GM21390 (cell line): ENCODE results near the gene LONP2.
A peak's percentile ranks its signal among the peaks of the same experiment; 100 is the strongest.
"Not testable (repeated sequence)": the region's sequence is repeated elsewhere in the genome, so short reads cannot be mapped to it uniquely, and the experiment has no call there.

Experiments
- ATAC-seq: cut with Tn5 transposase; IDR thresholded peaks from one replicate; pipeline ENCODE4 v1.9.1; 2021; ENCODE audit not compliant: unreplicated experiment

LONP2 gene

DNA sequence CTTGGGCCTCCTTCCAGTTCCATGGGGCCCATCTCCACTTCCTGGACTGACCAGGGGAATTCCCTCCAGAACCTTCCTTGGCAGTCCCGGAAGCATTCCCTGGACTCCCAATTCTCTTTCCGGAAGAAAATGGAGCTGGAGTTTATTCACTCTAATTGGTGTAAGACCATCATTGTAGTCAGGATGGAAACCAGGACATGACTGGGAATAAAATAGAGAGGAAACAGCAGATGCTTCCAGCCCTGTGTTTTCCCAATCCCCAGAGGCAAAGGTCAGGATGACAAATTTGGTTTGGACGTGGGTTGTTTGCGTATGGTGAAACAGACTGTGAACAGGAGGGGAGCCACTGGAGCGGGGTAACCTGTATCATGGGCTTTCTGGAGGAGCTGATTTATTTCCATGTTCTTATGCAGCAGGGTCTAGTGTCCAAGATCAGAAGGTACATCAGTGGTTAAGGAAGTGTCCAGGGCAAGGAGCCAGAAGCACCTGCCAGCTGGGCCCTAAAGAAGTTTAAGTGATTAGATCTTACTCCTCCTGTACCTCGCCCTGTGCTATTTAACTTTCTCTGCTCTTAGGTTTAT is 8.5 kb upstream of the LONP2 start:
- no peak for ATAC-seq

DNA sequence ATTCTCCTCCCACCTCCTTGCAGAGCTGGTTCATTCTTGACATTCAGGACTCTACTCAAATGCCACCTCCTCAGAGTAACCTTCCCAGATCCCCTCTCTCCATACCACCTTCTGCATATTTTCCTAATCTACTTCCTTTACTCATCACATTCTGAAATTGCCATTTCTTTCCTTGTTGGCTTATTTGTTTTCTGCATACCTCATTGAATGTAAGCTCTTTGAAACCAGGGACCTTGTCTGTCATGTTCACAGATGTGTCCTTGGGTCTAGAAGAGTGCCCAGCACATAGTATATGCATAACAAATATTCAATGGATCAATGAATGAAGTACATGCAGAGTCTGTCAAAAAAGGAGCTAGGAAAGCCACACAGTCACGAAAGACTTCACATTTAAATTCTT is 7.8 kb upstream of the LONP2 start:
- no peak for ATAC-seq

DNA sequence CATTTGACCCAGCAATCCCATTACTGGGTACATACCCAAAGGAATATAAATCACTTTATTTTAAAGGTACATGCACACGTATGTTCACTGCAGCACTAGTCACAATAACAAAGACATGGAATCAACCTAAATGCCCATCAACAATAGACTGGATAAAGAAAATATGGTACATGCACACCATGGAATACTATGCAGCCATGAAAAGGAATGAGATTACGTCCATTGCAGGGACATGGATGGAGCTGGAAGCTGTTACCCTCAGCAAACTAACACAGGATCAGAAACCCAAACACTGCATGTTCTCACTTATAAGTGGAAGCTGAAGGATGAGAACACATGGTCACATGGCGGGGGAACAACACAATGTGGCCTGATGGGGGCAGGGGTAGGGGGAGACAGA is 4.0 kb upstream of the LONP2 start:
- ATAC-seq: not testable (repeated sequence)

DNA sequence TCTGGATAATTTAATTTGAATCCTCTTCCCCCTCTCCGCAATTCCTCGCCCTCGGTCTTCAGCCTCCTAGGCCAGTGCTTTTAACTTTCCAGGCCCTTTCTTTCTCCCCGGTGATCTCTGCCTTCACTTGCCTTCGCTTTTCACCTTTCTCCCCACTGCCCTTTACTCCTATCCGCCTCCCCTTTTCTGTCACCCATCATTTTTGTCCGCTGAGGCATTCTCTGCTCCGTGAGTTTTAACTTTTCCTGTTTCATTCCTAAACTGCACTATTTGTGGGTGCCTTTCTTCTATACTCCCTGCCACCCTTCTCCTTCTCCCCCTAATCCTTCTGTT is 729 bp downstream of the LONP2 start:
- no peak for ATAC-seq

DNA sequence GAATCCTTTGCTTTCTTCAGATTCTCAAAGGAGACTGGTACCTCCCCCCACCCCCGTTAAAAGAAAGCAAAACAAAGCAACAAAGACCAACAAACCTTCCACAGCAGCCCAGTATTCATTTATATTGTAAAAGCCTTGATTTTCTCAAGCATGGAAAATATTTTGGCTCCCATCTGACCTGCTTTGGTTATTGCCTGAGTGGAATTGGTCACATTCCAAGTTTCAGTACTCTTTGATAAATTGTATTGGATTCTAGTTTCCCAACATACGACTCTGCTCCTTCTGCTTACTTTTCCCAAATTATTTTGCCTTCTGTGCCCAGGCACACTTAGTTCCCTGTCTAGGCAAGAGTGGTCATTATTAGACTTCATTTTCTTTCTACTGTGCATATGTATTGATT is 2.0 kb downstream of the LONP2 start:
- ATAC-seq: no peak

DNA sequence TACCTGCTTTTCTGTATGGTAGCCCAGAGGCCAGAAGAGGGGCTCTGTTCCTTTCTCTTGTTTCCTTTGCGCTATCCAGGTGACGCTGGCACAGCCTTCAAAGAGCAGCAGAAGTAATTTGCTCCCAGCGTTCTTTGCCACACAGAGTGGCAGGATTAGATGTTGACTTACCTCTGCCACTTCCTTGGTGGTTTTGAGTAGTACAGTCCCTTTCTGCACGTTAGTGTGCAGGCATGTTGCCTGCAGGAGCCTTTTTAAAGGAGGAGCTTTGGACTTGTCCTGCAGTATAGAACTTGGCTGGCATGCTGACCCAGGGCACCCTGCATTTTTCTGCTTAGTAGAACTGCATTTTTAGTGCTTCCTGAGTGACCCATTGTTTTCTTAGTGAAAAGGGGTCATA is 3.2 kb downstream of the LONP2 start, which contains the start of gene ABCC11:
Gene ABCC11, minus strand, starts transcription at position 229 of the 400 bp plus-strand sequence. CDS start 15,618 bp downstream, outside the sequence.
- ATAC-seq: no peak

DNA sequence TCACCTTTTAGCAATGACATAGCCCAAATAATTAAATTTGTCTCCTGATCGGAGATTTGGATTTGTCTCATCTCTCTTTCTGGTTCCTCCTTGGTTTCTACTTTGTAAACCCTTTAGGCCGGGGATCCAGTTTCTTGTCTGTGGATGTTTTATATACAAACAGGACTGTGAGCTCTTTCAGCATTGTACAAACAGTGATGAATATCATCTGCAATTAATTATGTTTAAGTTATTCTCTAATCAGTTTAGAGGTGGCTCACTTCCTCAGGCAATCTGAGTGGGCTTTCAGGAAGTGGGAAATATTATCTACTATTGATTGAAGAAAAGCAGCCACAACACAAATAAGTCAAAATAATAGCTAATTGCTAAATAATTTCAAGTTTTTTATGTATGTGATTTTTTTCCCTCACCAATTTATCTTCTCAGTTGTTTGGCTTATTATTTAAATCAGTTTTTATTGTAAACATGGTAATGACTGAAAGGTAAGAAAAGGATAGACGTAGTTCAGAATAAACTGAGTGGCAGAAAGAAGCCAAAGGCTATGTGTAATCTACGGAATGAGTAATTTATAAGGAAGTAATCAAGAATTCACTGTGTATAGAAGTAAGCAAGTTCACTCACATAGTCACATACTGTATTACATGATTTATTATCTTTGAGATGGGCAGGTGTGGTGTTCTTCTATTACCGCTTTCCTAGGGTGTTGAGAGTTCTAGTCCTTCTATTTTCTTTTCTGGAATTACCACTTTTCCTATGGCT is 6.6 kb downstream of the LONP2 start:
- ATAC-seq: no peak

DNA sequence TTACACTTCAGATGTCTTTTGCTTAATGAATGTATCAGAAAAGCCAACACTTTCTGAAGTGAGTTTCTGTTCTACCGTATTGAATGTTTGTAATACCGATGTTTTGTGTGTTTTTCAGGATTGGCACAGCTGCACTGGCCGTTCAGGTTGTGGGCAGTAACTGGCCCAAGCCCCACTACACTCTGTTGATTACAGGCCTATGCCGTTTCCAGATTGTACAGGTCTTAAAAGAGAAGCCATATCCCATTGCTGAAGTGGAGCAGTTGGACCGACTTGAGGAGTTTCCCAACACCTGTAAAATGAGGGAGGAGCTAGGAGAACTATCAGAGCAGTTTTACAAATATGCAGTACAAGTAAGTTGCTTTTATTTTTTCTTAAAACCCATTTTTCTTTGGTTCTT is 7.9 kb downstream of the LONP2 start:
- no peak for ATAC-seq

DNA sequence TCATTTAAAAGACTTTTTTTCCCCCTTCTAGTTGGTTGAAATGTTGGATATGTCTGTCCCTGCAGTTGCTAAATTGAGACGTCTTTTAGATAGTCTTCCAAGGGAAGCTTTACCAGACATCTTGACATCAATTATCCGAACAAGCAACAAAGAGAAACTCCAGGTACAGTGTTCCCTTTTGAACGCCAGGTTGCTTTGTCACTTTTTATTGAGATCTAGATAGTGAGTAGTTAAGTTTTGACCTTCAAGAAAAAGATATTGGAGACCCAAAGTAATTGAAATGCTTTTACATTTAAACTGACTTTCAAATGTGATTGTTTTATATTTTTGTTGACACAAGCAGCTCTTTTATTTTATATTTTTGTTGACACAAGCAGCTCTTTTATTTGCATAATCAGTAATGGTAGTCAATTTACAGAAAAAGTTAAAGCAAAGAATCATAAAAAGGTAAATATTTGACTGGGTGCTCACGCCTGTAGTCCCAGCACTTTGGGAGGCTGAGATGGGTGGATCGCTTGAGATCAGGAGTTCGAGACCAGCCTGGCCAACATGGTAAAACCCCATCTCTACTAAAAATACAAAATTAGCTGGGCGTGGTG is 12.6 kb downstream of the LONP2 start:
- no peak for ATAC-seq

DNA sequence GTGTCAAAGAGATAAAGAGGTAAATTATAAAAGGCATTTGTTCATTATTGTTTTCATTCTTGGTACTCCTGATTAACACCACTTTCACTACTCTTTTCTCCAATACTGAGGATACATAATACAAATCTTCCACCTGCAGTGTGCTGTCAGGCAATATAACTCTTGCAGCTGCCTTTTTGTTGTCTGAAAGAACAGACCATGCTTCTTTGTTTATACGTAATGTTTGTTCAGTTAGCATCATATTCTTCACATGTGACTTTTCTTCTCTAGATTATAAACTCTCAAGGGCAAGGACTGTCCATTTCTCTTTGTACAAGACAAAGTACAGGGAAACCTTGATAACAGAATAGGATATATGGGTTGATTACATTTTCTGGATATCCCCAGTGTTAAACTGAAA is 17.5 kb downstream of the LONP2 start:
- no peak for ATAC-seq

DNA sequence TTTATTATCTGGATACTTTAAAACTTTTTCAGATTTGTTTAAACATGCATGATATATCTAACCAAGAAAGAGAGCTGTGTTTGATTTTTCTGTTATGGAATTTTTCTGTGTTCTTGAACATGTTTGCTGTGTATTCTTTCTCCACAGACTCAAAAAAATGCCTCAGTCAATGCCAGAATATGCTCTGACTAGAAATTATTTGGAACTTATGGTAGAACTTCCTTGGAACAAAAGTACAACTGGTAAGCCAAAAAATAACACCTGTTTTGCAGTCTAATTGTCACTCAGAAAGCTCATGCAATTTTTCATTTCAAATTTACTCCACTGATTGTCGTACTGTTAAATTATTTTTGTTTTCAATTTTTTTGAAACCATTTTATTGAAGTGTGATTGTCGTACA is 18.5 kb downstream of the LONP2 start:
- ATAC-seq: no peak

DNA sequence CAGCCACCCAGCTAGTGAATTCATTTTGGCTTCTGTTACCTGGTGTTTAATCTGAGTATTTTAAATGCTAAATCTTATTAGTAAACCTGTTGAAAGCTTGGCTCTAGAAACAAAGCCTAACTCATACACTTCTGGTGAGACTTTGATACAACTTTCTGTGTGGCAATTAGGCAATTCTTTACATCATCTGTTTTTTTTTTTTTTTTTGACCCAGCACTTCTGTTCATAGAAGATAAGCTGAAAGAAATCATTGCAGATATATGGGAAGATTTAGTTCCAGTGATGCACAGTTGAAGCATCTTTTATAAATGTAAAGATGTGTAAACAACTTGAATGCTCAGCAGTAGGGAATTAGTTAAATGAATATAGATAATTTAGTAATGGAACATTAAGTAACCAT is 24.9 kb downstream of the LONP2 start:
- no peak for ATAC-seq

DNA sequence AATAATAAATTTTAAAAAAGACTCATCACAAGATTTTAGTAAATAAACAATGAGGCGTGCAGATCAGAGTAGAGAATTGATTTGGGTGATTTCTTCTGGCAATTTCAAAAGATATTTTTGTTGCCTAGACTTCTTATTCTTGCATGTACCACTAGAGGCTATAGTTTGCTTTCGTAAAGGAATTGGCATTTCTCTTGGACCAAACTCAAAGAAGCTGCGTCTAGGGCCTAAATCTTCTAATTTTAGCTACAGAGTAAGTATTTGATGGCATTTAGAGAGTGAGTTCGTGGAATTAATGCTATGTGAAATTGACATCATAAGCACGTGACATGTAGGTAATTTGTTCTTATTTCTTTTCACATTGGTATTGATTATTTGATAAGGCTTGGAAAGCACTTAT is 27.6 kb downstream of the LONP2 start:
- no peak for ATAC-seq

DNA sequence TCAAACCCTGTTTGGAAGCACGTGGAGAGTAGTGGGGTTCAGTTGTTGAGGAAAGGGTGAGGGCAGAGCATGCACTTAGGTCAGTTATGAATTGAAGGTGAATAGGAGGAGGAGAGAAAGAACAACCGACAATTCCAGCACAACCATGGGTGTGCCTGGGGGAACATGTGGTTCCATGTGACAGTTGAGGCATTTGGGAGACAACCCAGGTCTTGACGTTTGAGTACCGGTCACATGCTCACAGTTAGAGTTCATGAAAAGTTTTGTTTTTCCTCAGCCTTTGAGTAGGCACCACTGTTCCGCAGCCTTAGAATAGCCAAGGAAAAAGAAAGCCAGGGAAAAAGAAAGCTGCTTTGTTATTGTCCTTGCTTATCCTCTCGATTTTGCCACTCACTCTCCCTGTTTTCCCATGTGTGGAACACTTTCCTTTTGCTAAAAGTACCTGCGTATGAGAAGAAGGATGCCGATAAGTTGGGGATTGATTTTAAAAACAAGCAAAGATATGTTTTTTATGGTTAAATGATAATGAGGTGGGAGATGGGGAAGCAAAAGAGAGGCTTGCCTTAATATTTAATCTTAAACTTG is 28.8 kb downstream of the LONP2 start:
- no peak for ATAC-seq

DNA sequence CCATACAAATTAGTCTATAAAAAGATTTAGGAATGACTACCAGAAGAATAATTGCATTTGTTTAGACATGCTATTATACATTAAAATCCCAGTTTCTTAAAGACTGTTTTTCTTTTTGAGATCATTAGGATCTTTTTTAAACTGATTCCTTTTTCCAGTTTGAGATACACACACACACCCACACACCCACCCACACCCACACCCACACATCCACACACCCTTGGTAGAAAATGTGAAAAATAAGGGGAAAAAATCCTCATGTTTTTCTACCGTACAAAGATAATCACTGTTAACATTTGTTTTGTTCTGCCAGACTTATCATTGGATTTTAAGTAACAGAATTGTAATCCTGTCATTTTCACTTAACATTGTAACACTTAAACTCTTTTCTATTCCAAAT is 30.4 kb downstream of the LONP2 start:
- ATAC-seq: no peak

DNA sequence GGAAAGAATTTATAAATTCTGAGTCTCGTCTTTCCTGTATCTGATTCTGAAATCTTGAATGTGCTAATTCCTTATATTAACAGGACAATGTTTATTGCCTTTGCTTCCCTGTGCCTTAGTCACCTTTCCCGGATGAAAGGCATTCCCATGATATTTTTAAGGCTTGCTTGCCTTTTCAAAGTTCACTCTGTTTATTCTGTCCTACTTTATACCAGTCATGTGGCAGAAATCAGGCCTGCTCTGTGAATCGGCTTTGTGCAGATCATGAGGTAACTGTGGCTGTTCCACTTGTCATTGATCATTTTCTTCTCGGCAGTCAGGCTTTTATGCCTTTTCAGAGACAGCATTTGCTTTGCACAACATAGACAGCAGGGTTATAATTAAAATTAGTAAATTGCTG is 32.0 kb downstream of the LONP2 start:
- no peak for ATAC-seq

DNA sequence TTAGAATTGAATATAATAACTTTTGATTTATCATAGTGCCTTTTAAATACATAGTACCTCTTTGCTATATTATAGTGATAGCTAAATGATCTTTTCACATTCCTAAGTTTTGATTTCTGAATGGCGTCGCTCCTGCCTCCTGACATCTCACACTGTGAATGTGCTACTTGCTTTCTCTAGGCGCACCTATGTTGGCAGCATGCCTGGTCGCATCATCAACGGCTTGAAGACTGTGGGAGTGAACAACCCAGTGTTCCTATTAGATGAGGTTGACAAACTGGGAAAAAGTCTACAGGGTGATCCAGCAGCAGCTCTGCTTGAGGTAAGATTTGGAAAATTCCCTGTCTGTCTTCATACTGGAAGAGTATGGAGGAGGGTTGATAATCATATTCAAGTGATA is 33.1 kb downstream of the LONP2 start:
- ATAC-seq: no peak

DNA sequence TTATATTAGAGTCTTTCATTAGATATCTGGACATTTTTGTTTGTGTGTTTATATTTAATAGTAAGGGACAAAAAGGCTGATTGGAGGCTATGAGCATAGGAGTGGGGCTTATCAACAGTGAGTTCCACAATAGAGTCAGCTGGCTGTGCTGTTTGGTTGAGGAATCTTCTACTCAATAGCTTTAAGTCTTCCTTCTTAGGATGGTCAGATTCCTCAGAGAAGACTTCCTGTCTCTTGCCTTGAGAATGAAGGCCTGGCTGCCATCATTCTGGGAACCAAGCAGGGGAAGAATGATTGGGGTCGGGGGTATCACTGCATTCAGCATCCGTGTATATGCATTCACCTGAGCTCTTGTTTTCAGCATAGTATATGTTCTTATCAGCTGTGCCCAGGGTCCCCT is 35.1 kb downstream of the LONP2 start:
- no peak for ATAC-seq

DNA sequence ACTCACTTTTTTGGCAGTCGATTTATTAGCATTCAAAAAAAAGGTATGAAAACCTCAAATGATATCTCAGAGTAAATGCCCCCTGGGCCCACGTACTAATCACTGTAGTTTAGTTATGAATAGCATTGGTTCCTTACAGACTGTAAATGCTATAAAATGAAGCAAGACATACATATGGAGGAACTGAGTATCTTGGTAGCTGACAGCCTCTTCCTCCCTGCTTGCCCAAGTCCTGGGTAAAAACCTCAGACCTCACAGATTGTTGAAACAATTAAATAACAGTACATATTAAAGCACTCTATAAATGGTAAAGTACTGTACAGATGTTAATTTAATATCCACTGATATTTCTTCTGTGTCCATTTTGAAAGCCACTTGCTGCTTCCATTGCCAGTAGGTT is 36.4 kb downstream of the LONP2 start:
- no peak for ATAC-seq

DNA sequence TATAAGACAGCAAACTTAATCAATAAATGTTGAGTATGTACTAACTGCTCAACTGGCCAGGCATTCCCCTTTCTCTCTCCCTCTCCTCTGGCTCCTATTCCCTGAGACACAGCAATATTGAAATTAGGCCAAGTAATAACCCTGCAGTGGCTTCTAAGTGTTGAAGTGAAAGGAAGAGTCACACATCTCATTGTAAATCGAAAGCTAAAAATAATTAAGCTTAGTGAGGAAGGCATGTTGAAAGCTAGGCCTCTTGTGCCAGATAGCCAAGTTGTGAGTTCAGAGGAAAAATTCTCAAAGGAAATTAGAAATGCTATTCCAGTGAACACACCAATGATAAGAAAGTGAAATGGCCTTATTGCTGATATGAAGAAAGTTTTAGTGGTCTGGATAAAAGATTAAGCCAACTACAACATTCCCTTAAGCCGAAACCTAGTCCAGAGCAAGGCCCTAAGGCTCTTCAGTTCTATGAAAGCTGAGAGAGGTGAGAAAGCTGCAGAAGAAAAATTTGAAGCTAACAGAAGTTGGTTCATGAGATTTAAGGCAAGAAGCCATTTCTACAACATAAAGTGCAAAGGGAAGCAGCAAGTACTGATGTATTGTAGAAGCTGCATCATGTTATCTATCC is 38.6 kb downstream of the LONP2 start:
- no peak for ATAC-seq

DNA sequence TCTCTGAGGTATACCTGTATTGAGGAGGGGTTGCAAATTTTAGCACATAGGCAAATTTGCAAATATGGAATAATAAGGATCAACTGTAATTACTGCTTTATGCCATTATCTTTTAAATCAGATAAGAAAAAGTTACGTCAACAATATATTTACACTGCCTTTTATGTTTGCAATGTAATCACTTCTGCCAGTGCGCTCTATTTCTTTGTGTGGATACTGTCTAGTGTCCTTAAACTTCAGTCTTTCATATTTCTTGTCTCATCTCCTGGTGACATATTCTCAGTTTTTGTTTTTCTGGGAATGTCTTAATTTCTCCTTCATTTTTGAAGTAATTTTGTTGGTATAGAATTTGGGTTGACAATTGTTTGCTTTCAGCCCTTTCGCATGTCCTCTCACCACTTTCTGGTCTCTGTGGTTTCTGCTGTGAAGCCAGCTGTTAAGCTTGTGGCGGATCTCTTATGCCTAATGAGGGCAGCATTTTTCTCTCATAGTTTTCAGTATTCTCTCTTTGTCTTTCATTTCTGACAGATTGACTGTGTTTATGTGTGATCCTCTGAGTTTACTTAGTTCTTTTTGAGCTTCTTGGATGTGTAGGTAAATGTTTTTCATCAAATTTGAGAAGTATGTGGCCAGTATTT is 40.8 kb downstream of the LONP2 start:
- peak; percentile 74 for ATAC-seq
